WTC11 (cell line): ENCODE results near the gene FITM2.

ENCODE experiments used
- CREM ChIP-seq: sonication (generic); formaldehyde crosslinking; IDR thresholded peaks from 2 replicates; pipeline ENCODE4 v1.8.1; 2022; ENCODE audit warnings: mild to moderate bottlenecking, missing genetic modification reagents, moderate library complexity
- EMX1 ChIP-seq: fragments of 250-450 bp; sonication (Bioruptor Pico); IDR thresholded peaks from 2 replicates; pipeline ENCODE4 v1.8.0; 2021; ENCODE audit warnings: mild to moderate bottlenecking
- NR2C2 ChIP-seq: sonication (generic); formaldehyde crosslinking; IDR thresholded peaks from 2 replicates; pipeline ENCODE4 v1.8.0; 2022; ENCODE audit warnings: mild to moderate bottlenecking, missing genetic modification reagents
- SP1 ChIP-seq: sonication (generic); formaldehyde crosslinking; conservative IDR thresholded peaks from 2 replicates; pipeline ENCODE4 v1.8.1; 2022; ENCODE audit warnings: missing genetic modification reagents
- TF ChIP-seq, protein P1 (sequence below): sonication (generic); formaldehyde crosslinking; IDR thresholded peaks from 2 replicates; pipeline ENCODE4 v1.8.0; 2022; ENCODE audit warnings: mild to moderate bottlenecking, missing genetic modification reagents
- TF ChIP-seq, protein P2 (sequence below): sonication (generic); formaldehyde crosslinking; IDR thresholded peaks from 2 replicates; pipeline ENCODE4 v1.8.1; 2023; ENCODE audit warnings: mild to moderate bottlenecking, missing genetic modification reagents, moderate library complexity
- TF ChIP-seq, protein P3 (sequence below): fragments of 200-600 bp; IDR thresholded peaks from 2 replicates; pipeline ENCODE4 v1.8.0; 2022; ENCODE audit warnings: antibody characterized with exemption

DNA sequence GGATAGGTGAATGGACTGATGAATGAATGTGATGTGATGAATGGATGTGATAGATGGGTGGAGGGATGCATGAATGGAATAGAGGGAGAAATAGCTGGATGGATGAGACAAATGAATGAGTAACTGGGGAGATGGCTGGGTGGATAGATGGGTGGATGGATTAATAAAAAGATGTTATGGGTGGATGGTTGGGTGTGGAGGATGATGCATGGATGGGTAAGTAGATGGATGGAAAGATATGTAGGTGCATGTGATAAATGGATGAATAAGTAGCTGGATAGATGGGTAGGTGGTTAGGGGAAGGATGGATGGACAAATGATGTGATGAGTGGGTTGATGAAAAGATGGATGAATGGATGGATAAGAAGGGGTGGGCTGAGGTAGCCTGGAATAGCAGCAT, 49.2 kb upstream of the FITM2 start:
- TF ChIP-seq EMX1 (CRISPR knock-in tag) (no peak), CREM (CRISPR knock-in tag) (no peak), SP1 (CRISPR knock-in tag) (no peak), NR2C2 (CRISPR knock-in tag) (no peak)
- TF ChIP-seq, protein P1, sequence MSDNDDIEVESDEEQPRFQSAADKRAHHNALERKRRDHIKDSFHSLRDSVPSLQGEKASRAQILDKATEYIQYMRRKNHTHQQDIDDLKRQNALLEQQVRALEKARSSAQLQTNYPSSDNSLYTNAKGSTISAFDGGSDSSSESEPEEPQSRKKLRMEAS = no peak
- TF ChIP-seq, protein P2, sequence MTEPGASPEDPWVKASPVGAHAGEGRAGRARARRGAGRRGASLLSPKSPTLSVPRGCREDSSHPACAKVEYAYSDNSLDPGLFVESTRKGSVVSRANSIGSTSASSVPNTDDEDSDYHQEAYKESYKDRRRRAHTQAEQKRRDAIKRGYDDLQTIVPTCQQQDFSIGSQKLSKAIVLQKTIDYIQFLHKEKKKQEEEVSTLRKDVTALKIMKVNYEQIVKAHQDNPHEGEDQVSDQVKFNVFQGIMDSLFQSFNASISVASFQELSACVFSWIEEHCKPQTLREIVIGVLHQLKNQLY (CRISPR knock-in tag) = no peak
- TF ChIP-seq, protein P3, sequence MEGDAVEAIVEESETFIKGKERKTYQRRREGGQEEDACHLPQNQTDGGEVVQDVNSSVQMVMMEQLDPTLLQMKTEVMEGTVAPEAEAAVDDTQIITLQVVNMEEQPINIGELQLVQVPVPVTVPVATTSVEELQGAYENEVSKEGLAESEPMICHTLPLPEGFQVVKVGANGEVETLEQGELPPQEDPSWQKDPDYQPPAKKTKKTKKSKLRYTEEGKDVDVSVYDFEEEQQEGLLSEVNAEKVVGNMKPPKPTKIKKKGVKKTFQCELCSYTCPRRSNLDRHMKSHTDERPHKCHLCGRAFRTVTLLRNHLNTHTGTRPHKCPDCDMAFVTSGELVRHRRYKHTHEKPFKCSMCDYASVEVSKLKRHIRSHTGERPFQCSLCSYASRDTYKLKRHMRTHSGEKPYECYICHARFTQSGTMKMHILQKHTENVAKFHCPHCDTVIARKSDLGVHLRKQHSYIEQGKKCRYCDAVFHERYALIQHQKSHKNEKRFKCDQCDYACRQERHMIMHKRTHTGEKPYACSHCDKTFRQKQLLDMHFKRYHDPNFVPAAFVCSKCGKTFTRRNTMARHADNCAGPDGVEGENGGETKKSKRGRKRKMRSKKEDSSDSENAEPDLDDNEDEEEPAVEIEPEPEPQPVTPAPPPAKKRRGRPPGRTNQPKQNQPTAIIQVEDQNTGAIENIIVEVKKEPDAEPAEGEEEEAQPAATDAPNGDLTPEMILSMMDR = no peak
